Left lobe of liver (tissue), 2 donors: Measurements from ENCODE around the gene HERPUD2. TPM values are rescaled to one million over a fixed set of nuclear protein-coding genes. Genes with fewer than 3 reads are reported as not detected.
"Not testable (repeated sequence)": the region's sequence is repeated elsewhere in the genome, so short reads cannot be mapped to it uniquely, and the experiment has no call there.

Source experiments
- ATAC-seq: fragments of 200-7000 bp; cut with Tn5 transposase; one replicate; pipeline ENCODE4 v1.9.1; 2020; ENCODE audit warnings: mild to moderate bottlenecking, moderate library complexity
- DNase-seq: peaks from one replicate; pipeline ENCODE4 v3.0.0-alpha.2; 2020; ENCODE audit warnings: low spot score
- total RNA-seq: library from RNA; stranded (reverse); gene quantifications from one replicate; pipeline ENCODE4 v1.2.1, GENCODE V29; 2021
- donor health status: DM: no; HTN: no; CAD: no; lungs with moderate emphysema.
- donor health status: DM: no; HTN: yes; CAD: no.

HERPUD2 gene
- total RNA-seq, 1 donor from 2014 or later = 12.2 TPM

DNA sequence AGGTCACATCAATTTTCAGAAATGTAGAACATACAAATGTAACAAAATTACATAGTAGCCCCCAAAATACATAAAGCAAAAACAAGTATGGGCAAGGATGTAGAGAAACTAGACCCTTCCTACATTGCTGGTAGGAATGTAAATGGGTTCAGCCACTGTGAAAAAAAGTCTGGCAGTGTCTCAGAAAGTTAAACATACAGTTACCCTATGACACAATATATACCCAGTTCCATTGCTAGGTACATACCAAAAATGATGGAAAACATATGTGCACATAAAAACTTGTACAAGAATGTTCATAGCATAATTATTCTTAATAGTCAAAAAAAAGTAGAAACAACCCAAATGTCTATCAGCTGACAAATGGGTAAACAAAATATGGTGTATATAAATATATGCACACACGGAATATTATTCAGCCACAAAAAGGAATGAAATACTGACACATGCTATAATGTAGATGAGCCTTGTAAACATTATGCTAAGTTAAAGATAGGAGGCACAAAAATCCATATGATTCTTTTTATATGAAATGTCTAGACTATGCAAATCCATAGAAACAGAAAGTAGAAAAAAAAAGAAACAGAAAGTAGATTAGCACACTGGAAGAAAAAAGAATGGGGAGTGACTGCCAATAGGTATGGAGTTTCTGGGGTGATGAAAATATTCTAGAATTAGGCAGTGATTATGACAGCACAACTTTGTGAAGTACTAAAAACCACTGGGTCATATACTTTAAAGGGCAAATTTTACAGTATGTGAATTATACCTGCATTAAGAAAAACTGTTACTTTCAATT, 13.5 kb downstream of the HERPUD2 start:
- no peak for DNase-seq
- no peak for ATAC-seq

GRCh38 chr7:35680403-35681013, 14.4 kb downstream of the HERPUD2 start:
- no peak for ATAC-seq

DNA sequence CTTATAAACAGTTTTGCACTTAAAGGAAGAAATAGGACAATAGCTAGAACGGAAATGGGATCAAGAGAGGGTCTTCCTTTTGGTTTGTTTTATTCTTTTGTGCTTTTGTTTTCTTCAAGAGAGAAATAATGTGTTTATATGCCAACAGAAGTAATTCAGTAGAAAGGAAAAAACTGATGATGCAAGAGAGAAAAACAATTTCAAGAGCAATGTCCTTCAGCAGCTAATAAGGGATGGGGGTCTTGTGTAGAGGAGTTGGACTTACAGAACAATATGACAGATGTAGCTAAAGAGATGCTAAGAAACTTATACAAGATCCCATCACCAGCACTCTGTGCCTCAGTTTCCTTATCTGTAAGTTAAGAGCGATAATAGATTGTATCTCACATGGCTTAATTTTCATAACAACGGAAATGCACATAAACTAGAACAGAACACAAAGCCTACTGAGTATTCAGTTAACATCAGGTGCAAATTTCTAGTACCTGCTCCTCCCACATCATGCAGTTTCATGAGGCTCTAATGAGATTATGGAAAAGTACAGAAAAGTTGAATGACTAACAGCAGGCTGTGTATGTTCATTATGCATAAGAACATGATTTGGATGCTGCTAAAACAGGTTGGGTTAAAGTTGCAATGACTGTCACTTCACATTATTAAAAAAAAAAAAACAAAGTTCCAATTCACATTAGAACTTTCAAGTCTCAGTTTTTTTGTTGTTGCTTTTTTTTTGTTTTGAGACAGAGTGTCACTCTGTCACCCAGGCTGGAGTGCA, 17.2 kb downstream of the HERPUD2 start:
- ATAC-seq = no peak
- DNase-seq = no peak

More at GRCh38 chr7:35680403-35681013, 14.4 kb downstream of the HERPUD2 start:
- DNase-seq = no peak

DNA sequence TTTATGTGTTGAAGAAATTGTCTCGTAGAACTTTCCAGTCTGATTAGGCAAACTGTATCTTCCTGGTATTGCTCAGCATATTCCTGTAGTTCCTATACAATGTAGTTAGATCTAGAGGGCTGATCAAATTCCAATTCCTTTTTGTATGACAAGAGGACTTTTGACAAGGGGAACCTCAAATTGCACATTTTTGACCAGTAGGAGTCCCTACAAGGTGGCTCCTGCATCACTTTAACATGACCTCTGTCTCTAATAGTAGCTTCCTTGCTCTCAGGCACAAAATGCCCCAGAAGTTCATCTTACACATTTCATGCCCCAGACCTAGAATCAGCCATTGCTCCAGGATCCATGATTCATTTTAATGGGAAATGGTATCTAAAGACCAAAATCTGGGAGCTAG, 18.7 kb downstream of the HERPUD2 start:
- no peak for DNase-seq
- ATAC-seq = no peak

- ATAC-seq = no peak
Observed at GRCh38 chr7:35670856-35671569, 23.9 kb downstream of the HERPUD2 start.

GRCh38 chr7:35660411-35660810, 34.5 kb downstream of the HERPUD2 start:
- ATAC-seq = not testable (repeated sequence)

More at GRCh38 chr7:35670856-35671569, 23.9 kb downstream of the HERPUD2 start:
- no peak for DNase-seq

GRCh38 chr7:35658606-35659201, 36.2 kb downstream of the HERPUD2 start:
- no peak for DNase-seq
- peak; percentile 53 for ATAC-seq

More at GRCh38 chr7:35660411-35660810, 34.5 kb downstream of the HERPUD2 start:
- DNase-seq = not testable (repeated sequence)

GRCh38 chr7:35657125-35657524, 37.8 kb downstream of the HERPUD2 start:
- DNase-seq (no peak), ATAC-seq (no peak)

DNA sequence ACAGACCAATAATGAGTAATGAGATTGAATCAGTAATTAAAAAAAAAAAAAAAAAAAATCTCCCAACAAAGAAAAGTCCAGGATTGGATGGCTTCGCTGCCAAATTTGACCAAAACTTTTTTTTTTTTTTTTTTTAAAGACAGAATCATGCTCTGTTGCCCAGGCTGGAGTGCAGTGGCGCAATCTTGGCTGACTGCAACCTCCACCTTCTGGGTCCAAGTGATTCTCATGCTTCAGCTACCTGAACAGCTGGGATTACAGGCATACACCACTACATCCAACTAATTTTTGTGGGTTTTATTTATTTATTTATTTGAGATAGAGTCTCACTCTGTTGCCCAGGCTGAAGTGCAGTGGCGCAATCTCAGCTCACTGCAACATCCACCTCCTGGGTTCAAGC, 40.4 kb downstream of the HERPUD2 start:
- DNase-seq = not testable (repeated sequence)
- peak; percentile 61 for ATAC-seq

- ATAC-seq = no peak
- DNase-seq = no peak
Observed at GRCh38 chr7:35652124-35652523, 42.8 kb downstream of the HERPUD2 start.

DNA sequence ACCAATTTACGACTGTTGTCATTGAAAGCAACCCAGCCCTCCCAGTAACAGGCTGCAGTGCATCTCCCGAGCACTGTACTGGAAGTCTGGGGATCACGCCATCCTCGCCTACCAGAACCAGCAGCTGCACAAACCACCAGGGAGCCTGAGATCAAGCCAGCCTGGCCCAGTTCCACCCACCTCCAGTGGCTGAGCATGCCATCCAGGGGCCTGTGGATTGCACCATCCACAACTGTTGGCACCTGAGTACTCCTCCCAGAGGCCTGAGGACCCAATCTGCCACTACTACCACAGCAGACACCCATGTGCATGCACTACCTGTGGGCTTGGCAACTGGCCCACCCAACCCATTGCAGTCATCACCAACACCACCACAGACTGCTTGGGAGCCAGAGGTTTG, 44.2 kb downstream of the HERPUD2 start:
- no peak for DNase-seq

GRCh38 chr7:35649711-35650110, 45.2 kb downstream of the HERPUD2 start:
- DNase-seq (no peak), ATAC-seq (no peak)

More for the DNA sequence above, 44.2 kb downstream of the HERPUD2 start:
- ATAC-seq = no peak

DNA sequence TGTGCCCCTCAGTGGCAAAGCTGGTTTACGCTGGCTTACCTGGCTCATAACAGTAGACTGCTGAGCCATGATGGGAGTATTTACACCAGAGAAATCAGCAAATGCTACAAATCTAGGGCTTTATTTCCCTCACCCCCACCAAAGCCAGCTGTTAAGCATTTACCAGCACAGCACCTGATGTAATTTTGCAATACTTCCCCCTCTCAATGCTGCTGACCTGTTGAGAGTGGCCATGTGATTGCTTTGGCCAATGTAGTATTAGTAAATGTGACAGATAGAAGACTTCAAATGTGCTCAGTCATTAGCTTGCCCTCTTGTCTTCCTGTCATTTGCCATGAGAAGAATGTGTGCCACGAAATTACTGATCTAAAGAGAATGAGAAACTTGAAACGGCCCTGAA, 46.6 kb downstream of the HERPUD2 start:
- DNase-seq (peak; percentile 53), ATAC-seq (peak; percentile 65)

- DNase-seq (peak; percentile 61), ATAC-seq (peak; percentile 89)
Observed at GRCh38 chr7:35647171-35647574, 47.8 kb downstream of the HERPUD2 start.

GRCh38 chr7:35646289-35647023, 48.5 kb downstream of the HERPUD2 start:
- ATAC-seq (no peak), DNase-seq (no peak)

DNA sequence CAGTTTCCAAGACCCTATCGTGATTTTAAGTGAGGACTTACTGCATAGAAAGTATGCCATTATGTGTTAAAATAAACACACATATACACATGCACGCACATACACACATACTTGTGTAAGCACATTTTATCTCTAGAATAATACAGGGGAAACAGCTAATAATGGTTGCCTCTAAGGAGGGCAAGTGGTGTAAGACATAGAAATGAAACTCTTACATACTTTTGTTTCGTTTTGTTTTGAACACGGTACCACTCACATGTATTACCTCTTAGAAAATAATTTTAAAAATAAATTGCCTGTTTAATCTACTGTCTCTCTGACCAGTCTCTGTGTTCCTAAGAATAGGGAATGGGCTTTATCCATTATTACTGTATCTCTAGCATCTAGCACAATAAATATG, 49.2 kb downstream of the HERPUD2 start:
- ATAC-seq (no peak), DNase-seq (no peak)

DNA sequence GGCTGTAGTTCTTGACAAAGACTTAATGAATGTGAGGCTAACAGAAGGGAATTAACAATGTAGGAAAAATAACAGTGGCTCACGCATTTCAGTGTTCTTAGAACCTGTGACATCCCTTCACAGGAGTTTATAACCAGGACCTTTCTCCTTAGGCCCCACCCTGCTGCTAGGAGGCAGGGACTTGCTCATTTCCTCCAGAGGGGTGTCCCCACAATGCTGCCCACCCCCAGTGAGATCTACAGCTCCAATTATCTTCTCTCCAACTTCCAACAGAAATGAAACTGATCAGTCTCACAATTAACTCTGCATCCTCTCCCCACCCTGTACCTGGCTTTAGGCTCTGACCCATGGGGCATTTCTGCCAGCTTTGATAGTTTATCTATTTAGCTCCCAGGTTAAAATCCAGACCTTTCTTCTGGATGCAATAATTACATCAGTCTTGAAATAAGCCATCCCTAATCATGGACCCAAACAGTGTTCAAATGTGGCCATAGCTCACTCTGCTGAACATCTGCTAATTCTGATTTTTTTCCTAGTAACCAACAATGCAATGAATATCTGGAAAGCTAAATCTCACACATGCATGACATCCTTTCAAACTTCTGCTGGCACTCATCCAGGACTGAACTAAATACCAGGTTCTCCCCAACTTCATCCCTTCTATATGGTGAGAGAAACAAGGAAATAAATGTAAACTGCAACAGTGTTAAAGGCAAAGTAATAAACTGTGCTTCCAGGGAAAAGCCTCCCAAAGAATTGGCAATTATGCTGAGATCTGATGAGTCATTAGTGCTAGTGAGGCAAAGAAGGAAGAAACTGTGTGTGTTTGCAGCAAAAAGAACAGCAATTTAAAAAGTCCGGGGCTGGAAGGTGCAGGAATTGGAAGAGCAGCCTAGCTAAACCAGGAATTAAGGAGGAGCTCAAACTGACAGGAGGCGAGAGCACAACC, 64.6 kb downstream of the HERPUD2 start:
- no peak for DNase-seq
- no peak for ATAC-seq
